ENCODE measurements around the gene ST6GALNAC5.

ST6GALNAC5 gene

GRCh38 chr1:77103486-77103885 is 236.2 kb downstream of the ST6GALNAC5 start:
- TF ChIP-seq CTCF (IDR thresholded peaks at IDR 0.05) (no peak), ZFX (IDR thresholded peaks at IDR 0.05; ENCODE audit: borderline replicate concordance) (no peak)
- no peak overlapping the region for H3K27ac ChIP-seq

GRCh38 chr1:77104672-77105071 is 237.4 kb downstream of the ST6GALNAC5 start:
- TF ChIP-seq ZFX (IDR thresholded peaks at IDR 0.05; ENCODE audit: borderline replicate concordance), result no peak
- no peak for TF ChIP-seq CTCF (IDR thresholded peaks at IDR 0.05)
- no peak overlapping the region for H3K27ac ChIP-seq
